Endothelial cell of umbilical vein (primary cell): ENCODE results near the gene SWSAP1.

Experiments used
- EZH2 ChIP-seq: IDR thresholded peaks from 2 replicates; pipeline ENCODE4 v1.6.1; 2012; ENCODE audit warnings: borderline replicate concordance, low read depth, mild to moderate bottlenecking, moderate library complexity, low read length, inconsistent platforms; ENCODE audit not compliant: severe bottlenecking
- GATA2 ChIP-seq: IDR thresholded peaks from 2 replicates; pipeline ENCODE4 v1.7.0; 2011; ENCODE audit warnings: low read depth, mild to moderate bottlenecking, moderate library complexity, mixed read lengths, low read length; ENCODE audit not compliant: insufficient read length, insufficient read depth
- MYC ChIP-seq: IDR thresholded peaks from one replicate; pipeline ENCODE4 v1.6.1; 2011; ENCODE audit warnings: mild to moderate bottlenecking, low read depth, low read length
- POLR2A ChIP-seq: IDR thresholded peaks from 2 replicates; pipeline ENCODE4 v1.6.1; 2012; ENCODE audit warnings: low read depth, mild to moderate bottlenecking, control low read depth, low read length
- POLR2AphosphoS5 ChIP-seq: IDR thresholded peaks from 2 replicates; pipeline ENCODE4 v1.6.1; 2012; ENCODE audit warnings: low read depth, mild to moderate bottlenecking, control low read depth, low read length, moderate library complexity; ENCODE audit not compliant: insufficient read depth
- TF ChIP-seq, protein P1 (sequence below), 2 donors: IDR thresholded peaks; 1 replicate in 1 of 2; 2 replicates in 1 of 2; pipeline ENCODE4 v1.5.1; 2011; ENCODE audit warnings: low read length in 2 of 2, mild to moderate bottlenecking in 2 of 2, moderate library complexity in 2 of 2, control low read depth in 1 of 2, inconsistent platforms in 1 of 2, low read depth in 1 of 2; ENCODE audit not compliant: insufficient read depth in 1 of 2; ENCODE audit errors: extremely low read depth in 1 of 2
- TF ChIP-seq, protein P2 (sequence below): IDR thresholded peaks from 2 replicates; pipeline ENCODE4 v1.6.1; 2011; ENCODE audit not compliant: insufficient read depth, insufficient read length

DNA sequence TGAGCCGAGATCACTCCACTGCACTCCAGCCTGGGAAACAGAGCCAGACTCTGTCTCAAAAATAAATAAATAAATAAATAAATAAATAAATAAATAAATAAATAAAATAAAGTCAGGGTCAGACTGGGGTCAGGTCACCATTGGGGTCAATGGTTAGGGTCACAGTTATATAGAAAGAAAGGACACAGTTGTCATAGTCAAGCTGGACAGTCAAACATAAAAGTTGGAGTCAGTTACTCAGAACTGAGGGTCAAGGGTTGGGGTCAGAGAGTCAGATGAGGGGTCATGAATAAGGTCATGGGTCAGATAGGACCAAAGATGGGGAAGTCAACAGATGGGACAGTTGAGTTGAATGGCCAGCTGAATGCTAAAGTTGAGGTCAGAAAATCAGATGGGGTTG is 26.3 kb downstream of the SWSAP1 start:
- TF ChIP-seq, protein P1, sequence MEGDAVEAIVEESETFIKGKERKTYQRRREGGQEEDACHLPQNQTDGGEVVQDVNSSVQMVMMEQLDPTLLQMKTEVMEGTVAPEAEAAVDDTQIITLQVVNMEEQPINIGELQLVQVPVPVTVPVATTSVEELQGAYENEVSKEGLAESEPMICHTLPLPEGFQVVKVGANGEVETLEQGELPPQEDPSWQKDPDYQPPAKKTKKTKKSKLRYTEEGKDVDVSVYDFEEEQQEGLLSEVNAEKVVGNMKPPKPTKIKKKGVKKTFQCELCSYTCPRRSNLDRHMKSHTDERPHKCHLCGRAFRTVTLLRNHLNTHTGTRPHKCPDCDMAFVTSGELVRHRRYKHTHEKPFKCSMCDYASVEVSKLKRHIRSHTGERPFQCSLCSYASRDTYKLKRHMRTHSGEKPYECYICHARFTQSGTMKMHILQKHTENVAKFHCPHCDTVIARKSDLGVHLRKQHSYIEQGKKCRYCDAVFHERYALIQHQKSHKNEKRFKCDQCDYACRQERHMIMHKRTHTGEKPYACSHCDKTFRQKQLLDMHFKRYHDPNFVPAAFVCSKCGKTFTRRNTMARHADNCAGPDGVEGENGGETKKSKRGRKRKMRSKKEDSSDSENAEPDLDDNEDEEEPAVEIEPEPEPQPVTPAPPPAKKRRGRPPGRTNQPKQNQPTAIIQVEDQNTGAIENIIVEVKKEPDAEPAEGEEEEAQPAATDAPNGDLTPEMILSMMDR (IDR thresholded peaks at IDR 0.05; ENCODE audit: extremely low read depth in 1 of 2, insufficient read depth in 1 of 2, low read depth in 1 of 2, low read length in 2 of 2): no peak
- no peak for TF ChIP-seq POLR2A
- no peak for TF ChIP-seq EZH2
- TF ChIP-seq MYC: no peak
- TF ChIP-seq POLR2AphosphoS5: no peak
- TF ChIP-seq, protein P2, sequence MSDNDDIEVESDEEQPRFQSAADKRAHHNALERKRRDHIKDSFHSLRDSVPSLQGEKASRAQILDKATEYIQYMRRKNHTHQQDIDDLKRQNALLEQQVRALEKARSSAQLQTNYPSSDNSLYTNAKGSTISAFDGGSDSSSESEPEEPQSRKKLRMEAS: no peak
- no peak for TF ChIP-seq GATA2
